ENCODE measurements around the gene GUCY2C.
"Not testable (repeated sequence)": the region's sequence is repeated elsewhere in the genome, so short reads cannot be mapped to it uniquely, and the experiment has no call there.

The GUCY2C gene

GRCh38 chr12:14696265-14696741 lies at the start of gene GUCY2C:
GUCY2C (minus strand) TSS chr12:14696599; CDS start chr12:14696448, 151 bp downstream.
- no peak for DNase-seq (ENCODE audit: low spot score)

- no peak for DNase-seq (ENCODE audit: low spot score)
Measured at GRCh38 chr12:14743061-14743460, 46.7 kb upstream of the GUCY2C start.

GRCh38 chr12:14741942-14742341 lies 45.5 kb upstream of the GUCY2C start:
- DNase-seq (ENCODE audit: low spot score) = no peak

- no peak for DNase-seq (ENCODE audit: low spot score)
Measured at GRCh38 chr12:14741153-14741552, 44.8 kb upstream of the GUCY2C start.

GRCh38 chr12:14736441-14736840 lies 40.0 kb upstream of the GUCY2C start:
- not testable (repeated sequence) for DNase-seq (ENCODE audit: low spot score)

- DNase-seq (ENCODE audit: low spot score) = no peak
Measured at GRCh38 chr12:14731821-14732220, 35.4 kb upstream of the GUCY2C start.

GRCh38 chr12:14729586-14729985 lies 33.2 kb upstream of the GUCY2C start:
- DNase-seq (ENCODE audit: low spot score) = no peak

- no peak for DNase-seq (ENCODE audit: low spot score)
Measured at GRCh38 chr12:14723763-14724162, 27.4 kb upstream of the GUCY2C start.

GRCh38 chr12:14716848-14717444 lies 20.5 kb upstream of the GUCY2C start:
- DNase-seq (ENCODE audit: low spot score) = peak; percentile 56

- no peak for DNase-seq (ENCODE audit: low spot score)
Measured at GRCh38 chr12:14714437-14714836, 18.0 kb upstream of the GUCY2C start.

- no peak for DNase-seq (ENCODE audit: low spot score)
Measured at GRCh38 chr12:14710632-14711320, 14.4 kb upstream of the GUCY2C start.

- no peak for DNase-seq (ENCODE audit: low spot score)
Measured at GRCh38 chr12:14701809-14702568, 5.6 kb upstream of the GUCY2C start.

GRCh38 chr12:14700935-14701334 lies 4.5 kb upstream of the GUCY2C start:
- DNase-seq (ENCODE audit: low spot score) = no peak

- no peak for DNase-seq (ENCODE audit: low spot score)
Measured at GRCh38 chr12:14699923-14700322, 3.5 kb upstream of the GUCY2C start.

- no peak for DNase-seq (ENCODE audit: low spot score)
Measured at GRCh38 chr12:14698555-14698954, 2.2 kb upstream of the GUCY2C start.

- no peak for DNase-seq (ENCODE audit: low spot score)
Measured at GRCh38 chr12:14695715-14696141, 671 bp downstream of the GUCY2C start.

- DNase-seq (ENCODE audit: low spot score) = no peak
Measured at GRCh38 chr12:14694970-14695369, 1.4 kb downstream of the GUCY2C start.

- no peak for DNase-seq (ENCODE audit: low spot score)
Measured at GRCh38 chr12:14694145-14694714, 2.2 kb downstream of the GUCY2C start.

- DNase-seq (ENCODE audit: low spot score) = no peak
Measured at GRCh38 chr12:14693116-14693515, 3.3 kb downstream of the GUCY2C start.

- no peak for DNase-seq (ENCODE audit: low spot score)
Measured at GRCh38 chr12:14691560-14691959, 4.8 kb downstream of the GUCY2C start.

- DNase-seq (ENCODE audit: low spot score) = no peak
Measured at GRCh38 chr12:14689996-14690395, 6.4 kb downstream of the GUCY2C start.

- DNase-seq (ENCODE audit: low spot score) = no peak
Measured at GRCh38 chr12:14689144-14689543, 7.3 kb downstream of the GUCY2C start.

GRCh38 chr12:14682231-14682630 lies 14.2 kb downstream of the GUCY2C start:
- DNase-seq (ENCODE audit: low spot score) = not testable (repeated sequence)

All from ecto neural progenitor cell (in vitro differentiated cells).